Skin of body (tissue), 2 donors: ENCODE measurements around the gene ATP8B3. TPM values are rescaled to one million over a fixed set of nuclear protein-coding genes. Genes with fewer than 3 reads are reported as not detected.
"Not testable (repeated sequence)": the region's sequence is repeated elsewhere in the genome, so short reads cannot be mapped to it uniquely, and the experiment has no call there.

Experiments
- DNase-seq: peaks from one replicate; lab custom pipeline; 2025; lab: John Stamatoyannopoulos, UW
- total RNA-seq: library from RNA; depleted of rRNA; stranded (reverse); fragments of >200 nt; gene quantifications from one replicate; pipeline ENCODE4 v1.2.3, GENCODE V29; 2014

The ATP8B3 gene
- total RNA-seq, 1 donor from 2014 or later, result 0.99 TPM

DNA sequence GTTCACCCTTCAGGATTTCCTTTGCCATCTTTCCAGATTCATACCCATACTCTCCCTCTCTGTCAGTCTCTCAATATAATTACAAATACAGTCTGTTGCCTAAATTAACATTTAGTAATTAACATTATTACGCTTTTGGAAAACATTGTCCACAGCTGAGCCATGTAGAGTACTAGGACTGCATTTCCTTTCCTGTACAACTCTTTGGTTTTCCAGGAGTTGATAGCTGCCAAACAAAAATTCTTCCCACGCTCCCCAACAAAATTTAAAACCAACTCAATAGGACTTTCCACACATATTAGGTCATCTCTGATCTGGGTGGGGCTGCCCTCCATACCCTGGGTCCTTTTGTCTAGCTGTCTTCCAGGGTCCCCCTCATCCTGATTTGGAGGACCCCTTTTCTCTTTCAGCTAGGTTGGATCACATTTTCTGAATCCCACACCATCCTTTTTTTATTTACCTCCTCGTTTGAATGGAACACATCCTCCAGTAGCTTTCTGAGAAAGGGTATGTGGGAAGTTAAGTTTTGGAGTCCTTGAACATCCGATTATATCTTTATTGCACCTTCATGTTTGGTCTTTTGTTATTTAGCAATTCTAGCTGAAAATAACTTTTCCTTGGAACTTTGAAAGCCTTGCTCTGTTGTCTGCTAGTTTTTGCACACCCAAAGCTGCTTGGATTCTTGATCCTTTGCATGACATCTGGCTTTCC lies 41.1 kb downstream of the ATP8B3 start:
- no peak for DNase-seq

DNA sequence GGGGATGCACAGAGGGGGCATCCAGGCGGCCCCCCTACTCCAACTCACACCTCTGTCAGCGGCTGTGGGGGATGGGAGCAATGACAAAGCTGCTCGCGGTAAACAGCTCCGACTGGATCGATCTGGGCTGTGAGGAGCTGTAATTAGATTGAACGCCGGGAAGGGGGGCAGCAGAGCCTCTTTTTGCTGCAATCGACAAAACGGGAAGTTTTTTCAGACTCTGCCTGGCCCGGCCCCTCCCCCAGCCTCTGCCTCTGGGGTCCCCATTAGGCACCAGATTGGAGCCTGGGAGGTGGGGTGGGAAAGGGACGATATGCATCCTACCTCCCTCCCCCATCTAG lies 42.5 kb downstream of the ATP8B3 start:
- no peak for DNase-seq

DNA sequence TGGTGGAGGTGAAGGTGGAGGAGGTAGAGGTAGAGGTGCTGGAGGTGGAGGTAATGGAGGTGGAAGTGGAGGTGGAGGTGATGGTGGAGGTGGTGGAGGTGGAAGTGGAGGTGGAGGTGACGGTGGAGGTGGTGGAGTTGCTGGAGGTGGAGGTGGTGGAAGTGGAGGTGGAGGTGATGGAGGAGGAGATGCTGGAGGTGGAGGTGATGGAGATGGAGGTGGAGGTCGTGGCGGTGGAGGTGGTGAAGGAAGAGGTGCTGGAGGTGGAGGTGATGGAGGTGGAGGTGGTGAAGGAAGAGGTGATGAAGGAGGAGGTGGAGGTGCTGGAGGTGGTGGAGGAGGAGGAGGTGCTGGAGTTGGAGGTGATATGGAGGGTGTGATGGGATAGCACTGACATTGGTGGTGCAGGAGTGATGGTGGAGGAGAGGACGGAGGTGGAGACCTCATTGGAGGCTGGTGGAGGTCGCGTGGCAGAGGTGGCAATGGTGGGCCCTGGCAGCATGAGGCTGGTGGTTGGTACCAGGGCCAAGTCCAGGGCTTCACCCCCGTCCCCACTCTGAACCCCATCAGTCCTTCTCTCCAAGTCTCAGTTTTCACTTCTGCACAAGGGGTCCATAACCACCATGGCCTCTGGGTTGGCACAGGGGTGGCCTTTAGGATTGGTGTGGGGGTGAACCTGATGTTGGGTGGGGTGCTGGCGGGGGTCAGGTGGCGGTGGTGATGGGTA lies 43.0 kb downstream of the ATP8B3 start:
- no peak for DNase-seq

DNA sequence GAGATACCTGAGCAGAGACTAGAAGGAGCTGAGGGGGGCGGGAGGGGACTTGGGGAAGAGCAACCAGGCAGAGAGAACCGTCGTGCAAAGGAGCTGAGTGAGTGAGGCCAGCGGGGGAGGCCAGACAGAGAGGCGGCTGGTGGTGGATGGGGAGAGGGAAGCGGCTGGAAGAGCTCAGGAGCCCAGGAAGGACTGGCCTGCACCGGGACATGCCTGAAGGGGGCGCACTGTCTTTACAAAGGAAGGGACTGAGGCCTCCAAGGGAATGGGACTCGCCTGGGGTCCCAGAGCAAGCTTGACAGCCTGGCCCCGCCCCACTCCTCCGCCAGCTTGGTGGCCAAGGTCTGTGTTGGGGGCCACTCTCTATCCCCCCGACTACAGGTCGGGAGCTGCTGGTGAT lies 43.8 kb downstream of the ATP8B3 start:
- no peak for DNase-seq

DNA sequence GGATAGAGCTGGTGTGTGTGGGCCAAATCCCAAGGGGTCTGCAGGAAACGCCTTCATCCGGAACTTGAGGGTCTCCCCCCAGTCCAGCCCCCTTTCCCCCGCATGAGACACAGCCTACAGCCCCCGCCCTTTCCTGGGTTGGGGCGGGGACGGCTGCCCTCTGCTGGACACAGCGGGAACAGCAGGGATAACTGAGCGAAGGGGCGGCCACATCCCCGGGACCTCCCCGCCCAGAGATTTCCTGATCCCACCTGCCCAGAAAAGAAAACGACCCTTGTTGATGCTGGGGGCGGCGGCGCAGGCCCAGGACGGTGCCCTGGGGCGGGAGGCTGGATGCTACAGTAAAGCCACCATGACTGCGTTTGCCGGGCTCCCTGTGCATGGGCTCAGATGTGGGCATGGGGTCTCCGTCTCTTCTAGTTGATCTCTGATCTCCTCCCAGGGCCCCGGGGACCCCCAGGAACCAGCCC lies 44.6 kb downstream of the ATP8B3 start:
- DNase-seq, result peak; percentile 7

DNA sequence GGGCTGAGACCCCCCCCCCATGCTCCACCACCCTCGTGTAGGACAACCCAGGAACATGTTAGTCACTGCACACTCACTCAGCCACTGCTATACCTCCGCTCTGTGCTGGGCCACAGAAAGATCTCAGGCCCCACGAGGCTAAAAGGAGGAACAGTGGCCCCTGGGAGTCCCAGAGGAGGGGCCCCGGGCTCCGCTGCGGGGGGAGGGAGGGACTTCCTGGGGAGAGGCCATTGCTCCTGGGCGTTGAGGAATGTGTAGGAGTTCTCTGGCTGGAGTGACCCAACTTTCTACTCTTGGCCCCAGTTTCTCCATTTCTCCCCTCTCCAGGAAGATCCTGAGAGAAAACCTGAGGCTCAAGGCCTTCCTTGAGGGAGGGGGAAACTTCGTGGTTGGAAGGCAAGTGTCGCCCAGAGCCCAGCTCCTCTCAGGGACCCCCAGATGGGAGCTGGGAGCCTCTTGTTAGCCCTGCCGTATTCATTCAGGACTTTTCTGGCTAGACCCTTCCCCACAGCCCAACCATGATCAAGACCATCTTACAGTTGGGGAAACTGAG lies 45.2 kb downstream of the ATP8B3 start:
- DNase-seq, result no peak

DNA sequence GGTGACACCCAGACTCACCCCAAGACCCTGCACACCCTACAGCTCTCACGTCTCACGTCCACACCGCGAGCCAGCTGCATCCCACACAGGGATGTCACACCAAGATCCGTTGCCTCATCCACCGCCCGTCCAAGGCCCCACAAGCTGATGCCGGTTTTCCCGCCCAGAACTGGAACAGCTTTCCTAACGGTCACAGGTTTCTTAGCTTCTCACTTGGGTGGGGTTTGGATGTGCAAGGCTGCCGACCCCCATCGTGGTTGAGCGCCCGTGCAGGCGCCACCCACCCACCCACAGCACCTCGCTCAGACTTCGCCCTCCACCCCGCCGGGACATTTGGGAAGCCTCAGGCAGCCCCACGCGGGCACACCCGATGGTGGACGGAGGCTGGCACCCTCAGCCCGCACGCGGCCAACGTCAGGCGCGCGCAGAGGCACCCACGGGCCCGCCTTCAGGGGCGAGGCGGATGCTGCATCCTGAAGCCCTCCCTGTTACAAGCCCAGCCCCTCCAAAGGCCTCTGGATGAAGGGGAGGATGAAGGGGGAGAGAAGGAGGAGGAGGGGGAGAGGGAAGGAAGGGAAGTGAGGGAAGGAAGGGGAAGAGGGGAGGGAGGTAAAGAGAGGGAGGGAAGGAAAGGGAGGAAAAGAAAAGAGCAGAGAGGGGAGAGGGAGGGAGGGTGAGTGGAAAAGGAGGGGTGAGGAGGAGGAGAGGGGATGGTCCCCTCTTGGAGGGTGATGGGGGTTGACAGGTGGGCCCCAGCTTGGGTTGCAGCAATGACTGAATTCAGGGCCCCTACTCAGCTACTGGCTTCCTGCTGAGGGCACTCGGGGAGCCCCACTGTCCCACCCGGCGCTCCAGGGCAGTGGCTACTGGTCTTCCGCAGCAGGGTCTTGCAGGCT lies 45.9 kb downstream of the ATP8B3 start:
- no peak for DNase-seq

DNA sequence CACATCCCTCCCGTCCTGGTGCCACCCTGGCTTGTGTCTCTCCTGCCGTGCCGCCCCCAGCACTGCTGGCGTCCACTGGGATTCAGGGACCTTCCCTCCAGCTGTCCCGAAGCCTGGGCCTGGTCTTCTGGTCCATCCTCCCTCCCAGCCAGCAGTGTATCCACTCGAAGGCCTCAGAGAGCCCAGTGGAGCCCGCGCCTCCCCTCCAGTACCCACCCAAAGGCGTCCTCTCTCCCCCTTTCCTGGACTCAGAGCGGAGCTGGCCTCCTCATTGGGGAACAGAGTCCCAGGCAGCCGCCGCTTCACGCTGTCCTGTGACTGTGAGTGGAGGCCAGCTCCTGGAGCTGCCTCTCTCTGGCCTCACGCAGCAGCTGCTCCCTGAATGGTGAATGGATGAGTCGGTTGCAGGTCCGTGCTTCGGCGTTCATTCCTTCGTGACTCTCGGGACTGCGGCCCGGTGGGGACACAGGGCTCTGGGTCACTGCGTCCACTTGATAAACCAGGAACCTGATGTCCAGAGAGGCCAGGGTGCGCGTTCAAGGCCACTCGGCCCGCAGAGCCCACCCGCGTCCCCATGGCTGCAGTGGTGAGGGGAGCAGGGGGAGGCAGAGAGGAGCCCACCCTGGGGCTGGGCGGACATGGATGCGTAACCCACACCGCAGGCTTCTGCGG lies 46.7 kb downstream of the ATP8B3 start:
- no peak for DNase-seq

DNA sequence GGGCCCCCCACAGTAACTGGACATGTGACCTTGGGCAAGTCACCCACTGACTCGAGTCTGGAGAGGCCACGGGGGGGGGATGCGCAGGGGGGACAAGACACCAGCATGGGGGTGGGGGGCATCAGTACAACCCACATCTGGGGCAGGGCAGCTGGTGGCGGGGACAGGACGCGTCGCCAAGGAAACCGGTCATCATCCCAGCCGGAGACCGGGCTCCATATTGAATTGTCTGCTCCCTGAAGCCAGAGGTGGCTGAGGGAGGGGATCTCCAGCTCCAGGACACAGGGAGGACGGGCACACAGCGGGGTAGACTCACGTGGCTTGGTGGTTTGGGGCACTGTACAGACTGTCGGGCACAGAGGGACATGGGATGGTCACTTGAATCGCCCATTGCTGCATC lies 47.3 kb downstream of the ATP8B3 start:
- DNase-seq, result no peak

DNA sequence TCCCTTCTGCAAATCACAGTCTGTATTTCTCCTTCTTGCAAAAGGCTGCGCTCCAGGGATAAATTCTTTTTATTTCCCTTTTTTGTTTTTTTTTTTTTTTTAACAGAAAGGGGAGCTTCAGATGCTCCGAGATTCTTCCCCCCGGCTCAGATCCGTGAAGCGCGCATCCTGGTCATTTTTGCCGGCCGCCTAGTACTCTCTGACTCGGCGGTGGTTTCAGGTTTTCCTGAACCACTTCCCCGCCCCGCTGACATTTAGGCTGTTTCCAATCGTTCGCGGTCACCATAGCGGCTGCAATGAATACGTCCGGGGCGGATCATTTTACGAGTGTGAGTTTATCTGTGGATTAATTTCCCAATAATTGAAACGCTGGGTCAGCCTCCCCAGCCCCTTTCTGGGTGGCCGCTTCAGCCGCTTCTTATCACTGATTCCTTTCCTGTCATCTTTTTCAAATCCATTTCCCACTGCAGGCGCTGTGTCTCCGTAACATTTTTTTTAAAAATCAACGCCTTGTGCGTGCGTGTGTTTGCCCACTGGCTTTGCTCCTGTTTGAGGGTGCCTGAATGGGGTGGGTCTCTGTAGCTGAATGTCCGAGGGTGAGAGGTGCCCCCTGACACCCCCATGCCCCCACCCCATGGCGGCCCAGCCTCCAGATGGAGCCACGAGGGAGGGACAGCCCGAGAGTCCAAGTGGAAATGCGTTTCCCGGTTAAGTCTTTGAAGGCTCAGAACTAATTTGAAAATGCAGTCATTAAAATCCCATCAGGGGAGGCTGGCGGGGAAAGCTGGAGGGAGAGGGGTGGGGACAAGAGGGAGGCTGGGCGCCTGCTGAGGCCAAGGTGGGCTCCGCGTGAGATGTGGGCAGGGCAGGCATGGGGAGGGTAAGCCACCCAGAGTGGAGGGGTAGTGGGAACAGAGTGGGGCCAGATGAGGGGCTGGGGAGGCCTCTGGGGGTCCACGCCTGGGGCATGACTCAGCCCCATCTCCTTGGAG lies 48.1 kb downstream of the ATP8B3 start:
- no peak for DNase-seq

DNA sequence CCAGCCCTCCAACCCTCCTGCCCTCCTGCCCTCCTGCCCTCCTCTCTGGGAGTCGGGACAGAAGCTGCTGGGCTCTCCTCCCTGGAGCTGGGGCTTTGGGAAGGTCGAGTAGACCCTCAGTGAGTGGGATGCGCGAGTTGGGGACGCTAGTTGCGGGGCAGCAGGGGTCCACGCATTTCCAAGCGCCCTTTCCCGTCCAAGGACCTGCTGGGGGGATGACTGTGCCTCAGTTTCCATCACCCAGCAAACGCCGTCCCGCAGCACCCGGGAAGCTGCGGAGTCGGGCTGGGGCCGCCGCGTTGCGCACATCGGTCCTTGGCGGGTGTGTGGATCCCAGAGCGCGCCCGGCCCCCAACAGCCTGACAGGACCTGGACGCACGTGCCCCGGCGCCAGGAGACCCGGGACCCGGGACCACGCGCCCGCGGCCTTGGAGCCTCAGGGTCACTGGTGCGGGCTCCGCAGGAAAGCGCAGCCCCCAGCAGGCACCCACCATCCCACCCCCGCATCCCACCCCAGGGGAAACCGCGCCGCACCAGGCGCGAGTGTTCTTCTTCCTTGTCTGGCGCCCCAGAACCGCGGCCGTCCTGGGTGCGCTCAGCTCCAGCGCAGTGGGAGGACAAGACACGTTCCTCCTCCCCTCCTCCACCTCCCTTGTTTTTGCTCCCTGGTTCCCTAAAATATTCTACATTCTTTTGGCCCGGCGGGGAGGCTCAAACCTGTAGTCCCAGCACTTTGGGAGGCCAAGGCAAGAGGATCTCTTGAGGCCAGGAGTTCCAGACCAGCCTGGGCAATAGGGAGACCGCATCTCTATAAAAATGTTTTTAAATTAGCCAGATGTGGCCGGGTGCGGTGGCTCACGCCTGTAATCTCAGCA lies 49.6 kb downstream of the ATP8B3 start:
- no peak for DNase-seq

DNA sequence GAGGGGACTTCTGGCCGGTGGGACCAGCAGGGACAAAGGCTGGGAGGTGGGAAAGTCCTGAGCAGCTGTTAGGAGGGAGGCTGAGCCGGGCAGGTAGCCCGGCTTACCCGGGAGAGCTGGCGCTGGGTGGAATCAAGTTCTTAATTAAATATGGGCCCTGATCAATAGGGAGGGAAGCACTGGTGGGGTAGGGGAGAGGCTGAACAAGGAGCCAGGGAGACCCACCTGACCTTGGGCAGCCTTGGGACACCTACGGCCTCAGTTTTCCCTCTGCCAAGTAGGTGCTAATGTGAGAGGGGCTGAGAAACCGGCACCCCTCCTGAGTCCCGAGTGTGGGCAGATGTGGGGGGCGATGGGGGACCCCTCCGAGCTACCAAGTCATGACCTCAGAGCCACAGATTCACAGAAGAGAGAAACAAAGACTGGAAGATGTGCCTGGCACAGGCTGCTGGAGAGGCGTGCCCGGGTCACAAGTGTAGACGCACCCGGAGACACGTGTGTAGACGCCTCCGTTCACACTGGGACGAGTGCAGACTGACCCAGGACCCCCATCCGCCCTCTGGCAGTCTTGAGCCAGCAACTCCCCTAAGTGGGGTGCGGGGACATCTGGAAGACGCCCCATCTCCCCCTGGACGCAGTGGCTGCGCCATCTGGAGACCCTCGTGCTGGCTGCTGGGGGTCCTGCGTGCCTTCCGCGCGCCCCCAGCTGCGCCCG lies 50.4 kb downstream of the ATP8B3 start:
- DNase-seq, result no peak

DNA sequence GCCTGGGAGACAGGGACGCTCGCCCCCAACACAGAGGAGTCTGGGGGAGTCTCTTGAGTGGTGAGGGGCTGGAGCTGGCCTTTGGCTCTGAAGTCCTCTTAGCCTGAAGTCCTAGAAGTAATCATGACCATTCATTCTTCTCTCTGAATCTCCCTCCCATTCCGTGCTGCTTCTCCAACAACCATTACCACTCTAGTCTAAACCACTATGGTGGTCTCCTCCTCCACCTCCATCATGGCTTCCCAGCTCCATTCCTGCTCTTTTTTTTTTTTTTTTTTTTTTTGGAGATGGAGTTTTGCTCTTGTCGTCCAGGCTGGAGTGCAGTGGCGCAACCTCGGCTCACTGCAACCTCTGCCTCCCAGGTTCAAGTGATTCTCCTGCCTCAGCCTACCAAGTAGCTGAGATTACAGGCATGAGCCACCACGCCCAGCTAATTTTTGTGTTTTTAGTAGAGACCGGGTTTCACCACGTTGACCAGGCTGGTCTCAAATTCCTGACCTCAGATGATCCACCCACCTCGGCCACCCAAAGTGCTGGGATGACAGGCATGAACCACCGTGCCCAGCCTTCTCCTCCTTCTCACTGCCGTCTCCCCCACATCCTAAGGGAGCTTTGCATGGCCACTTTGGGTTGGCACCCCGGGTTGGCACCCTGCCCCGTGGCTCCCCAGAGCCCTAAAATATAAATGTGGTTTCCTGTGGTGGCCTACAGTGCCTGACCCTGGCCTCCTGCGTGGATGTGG lies 51.1 kb downstream of the ATP8B3 start:
- not testable (repeated sequence) for DNase-seq

DNA sequence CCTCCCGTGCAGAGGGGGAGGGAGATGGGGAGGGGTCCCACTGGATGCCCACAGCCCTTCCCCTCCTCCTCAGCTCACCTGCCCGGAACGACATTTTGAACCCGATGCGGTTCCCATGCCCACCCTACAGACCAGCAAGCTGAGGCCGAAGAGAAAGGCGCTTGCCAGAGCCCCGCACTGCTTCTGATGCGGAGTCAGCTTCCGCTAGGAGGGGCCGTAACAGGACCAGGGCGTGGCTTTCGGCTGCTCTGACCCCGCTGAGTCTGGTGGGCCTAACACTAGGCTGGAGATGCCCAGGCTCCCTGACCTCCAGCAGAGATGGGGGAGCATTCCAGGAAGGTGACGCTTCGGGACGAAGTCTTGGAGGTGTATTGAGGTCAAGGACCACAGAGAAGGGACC lies 52.1 kb downstream of the ATP8B3 start:
- DNase-seq, result no peak

DNA sequence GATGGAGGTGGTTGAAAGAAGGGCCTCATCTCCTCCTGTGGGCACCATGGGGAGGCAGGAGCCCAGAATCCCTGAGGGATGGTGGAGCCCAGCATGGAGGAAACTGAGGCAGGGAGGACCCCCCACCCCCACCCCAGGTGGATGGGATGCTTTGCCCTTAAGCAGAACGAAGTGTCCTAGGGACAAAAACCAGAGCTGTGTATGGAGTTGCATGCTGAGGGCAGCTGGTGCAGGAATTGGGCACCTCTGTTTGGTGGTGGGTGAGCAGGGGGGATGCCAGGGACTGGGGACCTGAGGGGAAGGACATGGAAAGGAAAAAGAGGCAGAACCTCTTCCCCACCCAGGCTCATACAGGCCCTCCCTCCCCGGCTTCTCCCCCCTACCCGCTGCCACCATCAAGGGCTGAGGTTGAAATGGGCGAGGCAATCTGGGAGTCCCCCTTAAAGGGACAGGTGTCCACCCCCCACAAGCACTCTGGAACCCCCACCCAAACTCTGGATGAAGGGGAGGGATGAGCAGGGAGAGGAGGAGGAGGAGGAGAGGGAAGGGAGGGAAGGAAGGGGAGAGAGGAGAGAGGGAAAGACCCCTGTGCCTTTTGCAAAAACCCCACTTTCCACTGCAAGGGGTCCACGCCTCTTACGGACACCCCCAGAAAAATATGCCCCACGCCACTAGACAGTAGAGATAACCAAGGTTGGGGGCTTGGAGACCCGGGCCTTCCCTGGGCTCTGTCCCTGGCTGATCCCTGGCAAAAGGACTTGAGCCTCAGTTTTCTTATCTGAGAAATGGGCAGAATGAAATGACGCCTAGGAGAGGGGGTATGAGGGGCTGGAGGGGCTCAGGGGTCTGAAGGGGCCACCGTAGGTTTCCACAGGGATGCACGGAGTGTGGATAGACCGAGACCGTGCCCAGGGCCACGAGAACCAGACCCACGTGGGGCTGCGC lies 52.8 kb downstream of the ATP8B3 start:
- no peak for DNase-seq

DNA sequence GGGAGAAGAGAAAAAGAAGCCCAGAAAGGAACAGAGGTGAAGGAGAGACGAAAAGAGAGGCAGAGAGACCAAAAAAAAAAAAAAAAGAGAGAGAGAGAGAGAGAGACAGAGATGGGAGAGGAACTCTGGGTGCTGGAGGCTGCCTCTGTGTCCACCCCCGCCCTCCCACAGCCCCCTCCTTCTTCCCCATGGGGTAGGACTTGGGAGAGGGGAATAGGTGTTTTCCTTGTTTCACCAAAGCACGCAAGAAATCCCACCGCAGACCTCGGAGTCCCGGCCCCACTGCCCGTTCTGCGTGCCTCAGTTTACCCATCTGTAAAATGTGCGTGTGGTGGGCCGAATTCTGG lies 53.9 kb downstream of the ATP8B3 start:
- DNase-seq, result no peak
